SU-DHL-6 (cell line): ENCODE data around the gene TNNI2.

Experiments used
- EZH2phosphoT487 ChIP-seq: fragments of 200-600 bp; sonication (generic), shearing (Covaris generic); conservative IDR thresholded peaks from 2 replicates; pipeline ENCODE4 v1.6.1; 2018; ENCODE audit warnings: mild to moderate bottlenecking, antibody characterized with exemption, low read length, moderate library complexity, mixed read lengths
- TF ChIP-seq, protein P1 (sequence below): fragments of 200-600 bp; sonication (generic); IDR thresholded peaks from one replicate; pipeline ENCODE4 v1.5.1; 2017; ENCODE audit warnings: antibody characterized with exemption, mild to moderate bottlenecking, low read length, moderate library complexity; ENCODE audit not compliant: insufficient read depth, poor library complexity, severe bottlenecking

- TF ChIP-seq, protein P1, sequence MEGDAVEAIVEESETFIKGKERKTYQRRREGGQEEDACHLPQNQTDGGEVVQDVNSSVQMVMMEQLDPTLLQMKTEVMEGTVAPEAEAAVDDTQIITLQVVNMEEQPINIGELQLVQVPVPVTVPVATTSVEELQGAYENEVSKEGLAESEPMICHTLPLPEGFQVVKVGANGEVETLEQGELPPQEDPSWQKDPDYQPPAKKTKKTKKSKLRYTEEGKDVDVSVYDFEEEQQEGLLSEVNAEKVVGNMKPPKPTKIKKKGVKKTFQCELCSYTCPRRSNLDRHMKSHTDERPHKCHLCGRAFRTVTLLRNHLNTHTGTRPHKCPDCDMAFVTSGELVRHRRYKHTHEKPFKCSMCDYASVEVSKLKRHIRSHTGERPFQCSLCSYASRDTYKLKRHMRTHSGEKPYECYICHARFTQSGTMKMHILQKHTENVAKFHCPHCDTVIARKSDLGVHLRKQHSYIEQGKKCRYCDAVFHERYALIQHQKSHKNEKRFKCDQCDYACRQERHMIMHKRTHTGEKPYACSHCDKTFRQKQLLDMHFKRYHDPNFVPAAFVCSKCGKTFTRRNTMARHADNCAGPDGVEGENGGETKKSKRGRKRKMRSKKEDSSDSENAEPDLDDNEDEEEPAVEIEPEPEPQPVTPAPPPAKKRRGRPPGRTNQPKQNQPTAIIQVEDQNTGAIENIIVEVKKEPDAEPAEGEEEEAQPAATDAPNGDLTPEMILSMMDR = no peak
- TF ChIP-seq EZH2phosphoT487 = no peak
Measured at GRCh38 chr11:1838426-1839144, at the start of gene TNNI2.
